H9 (cell line): Measurements from ENCODE around the gene MEPCE. TPM values are rescaled to one million over a fixed set of nuclear protein-coding genes. Genes with fewer than 3 reads are reported as not detected.

Source experiments
- DNase-seq: peaks from one replicate; pipeline ENCODE4 v3.0.0-alpha.2; 2017
- H2AFZ ChIP-seq: one replicate; pipeline ENCODE4 v1.6.1; 2013; ENCODE audit warnings: mild to moderate bottlenecking, low read length, control low read depth, moderate library complexity
- H2AK5ac ChIP-seq: 2 replicates; pipeline ENCODE4 v1.6.1; 2013; ENCODE audit warnings: low read length, control low read depth, mixed read lengths; ENCODE audit not compliant: insufficient read length
- H2BK120ac ChIP-seq: one replicate; pipeline ENCODE4 v1.6.1; 2013; ENCODE audit warnings: low read depth, mild to moderate bottlenecking, low read length, control low read depth, inconsistent platforms; ENCODE audit not compliant: poor library complexity, severe bottlenecking
- H2BK12ac ChIP-seq: 2 replicates; pipeline ENCODE4 v1.6.1; 2013; ENCODE audit warnings: low read length, control low read depth, mixed read lengths, low read depth; ENCODE audit not compliant: insufficient read length
- H2BK15ac ChIP-seq: 2 replicates; pipeline ENCODE4 v1.6.1; 2013; ENCODE audit warnings: low read depth, low read length, control low read depth
- H2BK20ac ChIP-seq: one replicate; pipeline ENCODE4 v1.6.1; 2013; ENCODE audit warnings: low read depth, mild to moderate bottlenecking, low read length, control low read depth, inconsistent platforms; ENCODE audit not compliant: poor library complexity, severe bottlenecking
- H2BK5ac ChIP-seq: 2 replicates; pipeline ENCODE4 v1.6.1; 2013; ENCODE audit warnings: low read length, control low read depth, mixed read lengths; ENCODE audit not compliant: insufficient read length
- H3K14ac ChIP-seq: 2 replicates; pipeline ENCODE4 v1.6.1; 2013; ENCODE audit warnings: low read length, control low read depth; ENCODE audit not compliant: insufficient read depth
- H3K18ac ChIP-seq: 2 replicates; pipeline ENCODE4 v1.6.1; 2013; ENCODE audit warnings: low read depth, mild to moderate bottlenecking, mixed read lengths, low read length, control low read depth; ENCODE audit not compliant: insufficient read length
- H3K23ac ChIP-seq: 2 replicates; pipeline ENCODE4 v1.6.1; 2013; ENCODE audit warnings: low read length, control low read depth, mixed read lengths, low read depth; ENCODE audit not compliant: insufficient read length
- H3K23me2 ChIP-seq: 2 replicates; pipeline ENCODE4 v1.6.1; 2013; ENCODE audit warnings: low read depth, mild to moderate bottlenecking, mixed read lengths, low read length, control low read depth; ENCODE audit not compliant: insufficient read length, poor library complexity, severe bottlenecking
- H3K27ac ChIP-seq: 2 replicates; pipeline ENCODE4 v1.5.1; 2013; ENCODE audit warnings: low read length, control low read depth, mixed read lengths, low read depth; ENCODE audit not compliant: insufficient read length
- H3K27me3 ChIP-seq: 2 replicates; pipeline ENCODE4 v1.6.1; 2013; ENCODE audit warnings: low read length, control low read depth, inconsistent platforms; ENCODE audit not compliant: insufficient read depth
- H3K4ac ChIP-seq: 2 replicates; pipeline ENCODE4 v1.6.1; 2013; ENCODE audit warnings: low read depth, mild to moderate bottlenecking, control low read depth, inconsistent platforms, low read length, moderate library complexity
- H3K4me1 ChIP-seq: 2 replicates; pipeline ENCODE4 v1.6.1; 2013; ENCODE audit warnings: low read length, control low read depth, inconsistent platforms; ENCODE audit not compliant: insufficient read depth
- H3K4me2 ChIP-seq: 2 replicates; pipeline ENCODE4 v1.6.1; 2013; ENCODE audit warnings: low read length, control low read depth, mixed read lengths; ENCODE audit not compliant: insufficient read length, insufficient read depth
- H3K56ac ChIP-seq: 2 replicates; pipeline ENCODE4 v1.6.1; 2013; ENCODE audit warnings: low read depth, mild to moderate bottlenecking, mixed read lengths, low read length, control low read depth; ENCODE audit not compliant: insufficient read length
- H3K79me1 ChIP-seq: 2 replicates; pipeline ENCODE4 v1.6.1; 2013; ENCODE audit warnings: low read depth, mild to moderate bottlenecking, moderate library complexity, low read length, control low read depth, inconsistent platforms; ENCODE audit not compliant: insufficient read depth, poor library complexity, severe bottlenecking
- H3K79me2 ChIP-seq: 2 replicates; pipeline ENCODE4 v1.6.1; 2013; ENCODE audit warnings: low read length, control low read depth, inconsistent platforms; ENCODE audit not compliant: insufficient read depth
- H3K9ac ChIP-seq: 2 replicates; pipeline ENCODE4 v1.6.1; 2013; ENCODE audit warnings: low read length, control low read depth, mixed read lengths; ENCODE audit not compliant: insufficient read length; ENCODE audit errors: extremely low read depth
- H3K9me3 ChIP-seq: one replicate; pipeline ENCODE4 v1.6.1; 2013; ENCODE audit warnings: low read depth, low read length, inconsistent platforms; ENCODE audit not compliant: control insufficient read depth
- H3T11ph ChIP-seq: one replicate; pipeline ENCODE4 v1.6.1; 2013; ENCODE audit warnings: mild to moderate bottlenecking, low read length, control low read depth, inconsistent platforms
- H4K20me1 ChIP-seq: one replicate; pipeline ENCODE4 v1.6.1; 2013; ENCODE audit not compliant: control insufficient read depth, insufficient read length, insufficient read depth
- H4K5ac ChIP-seq: 2 replicates; pipeline ENCODE4 v1.6.1; 2013; ENCODE audit warnings: low read depth, mild to moderate bottlenecking, mixed read lengths, low read length, control low read depth; ENCODE audit not compliant: insufficient read length
- H4K8ac ChIP-seq: replicated peaks from 2 replicates; pipeline ENCODE4 v1.6.1; 2013; ENCODE audit warnings: low read length, control low read depth, mixed read lengths, low read depth; ENCODE audit not compliant: insufficient read length
- H4K91ac ChIP-seq: 2 replicates; pipeline ENCODE4 v1.6.1; 2013; ENCODE audit warnings: low read depth, mild to moderate bottlenecking, moderate library complexity, mixed read lengths, low read length, control low read depth; ENCODE audit not compliant: insufficient read length
- H3K27ac Mint-ChIP-seq, 3 experiments: 2 replicates in 2 of 3; 3 replicates in 1 of 3; pipeline ENCODE4 v1.8.0; 2020 to 2021; ENCODE audit warnings: mixed read lengths in 3 of 3, mild to moderate bottlenecking in 1 of 3, moderate library complexity in 1 of 3
- H3K27me3 Mint-ChIP-seq: 2 replicates; pipeline ENCODE4 v1.8.0; 2021; ENCODE audit warnings: low read depth, mild to moderate bottlenecking, moderate library complexity, mixed read lengths
- H3K36me3 Mint-ChIP-seq, 3 experiments: 2 replicates in 2 of 3; 3 replicates in 1 of 3; pipeline ENCODE4 v1.8.0; 2020 to 2021; ENCODE audit warnings: low read depth in 3 of 3, mixed read lengths in 3 of 3; ENCODE audit not compliant: insufficient read depth in 1 of 3
- H3K4me1 Mint-ChIP-seq, 2 experiments: 2 replicates each; pipeline ENCODE4 v1.8.0; 2020; ENCODE audit warnings: mixed read lengths in 2 of 2
- H3K4me3 Mint-ChIP-seq, 2 experiments: 2 replicates in 1 of 2; 3 replicates in 1 of 2; pipeline ENCODE4 v1.8.0; 2020 to 2021; ENCODE audit warnings: mild to moderate bottlenecking in 2 of 2, mixed read lengths in 2 of 2, moderate library complexity in 1 of 2
- H3K9me3 Mint-ChIP-seq, 2 experiments: 2 replicates in 1 of 2; 3 replicates in 1 of 2; pipeline ENCODE4 v1.8.0; 2020; ENCODE audit warnings: mild to moderate bottlenecking in 2 of 2, mixed read lengths in 2 of 2, moderate library complexity in 1 of 2
- WGBS: extraction: QIAGEN DNeasy Blood & Tissue Kit; methylation state at CpG from one replicate; pipeline ENCODE4 v1.1.7; 2013; ENCODE audit warnings: missing lambda C conversion rate, low lambda C conversion rate, mixed read lengths; ENCODE audit not compliant: insufficient read length; ENCODE audit errors: extremely low coverage; 5-methylcytosine and 5-hydroxymethylcytosine counted together
- total RNA-seq: library from RNA; stranded (reverse); gene quantifications from 2 replicates; pipeline ENCODE4 v1.2.1, GENCODE V29; 2021
- TF ChIP-seq, protein P1 (sequence below): fragments of 200-600 bp; sonication (generic); conservative IDR thresholded peaks from 3 replicates; pipeline ENCODE4 v1.8.0; 2021; ENCODE audit warnings: antibody characterized with exemption, mild to moderate bottlenecking

MEPCE gene
- total RNA-seq, 1 experiment from 2014 or later, result 68.0 TPM

DNA sequence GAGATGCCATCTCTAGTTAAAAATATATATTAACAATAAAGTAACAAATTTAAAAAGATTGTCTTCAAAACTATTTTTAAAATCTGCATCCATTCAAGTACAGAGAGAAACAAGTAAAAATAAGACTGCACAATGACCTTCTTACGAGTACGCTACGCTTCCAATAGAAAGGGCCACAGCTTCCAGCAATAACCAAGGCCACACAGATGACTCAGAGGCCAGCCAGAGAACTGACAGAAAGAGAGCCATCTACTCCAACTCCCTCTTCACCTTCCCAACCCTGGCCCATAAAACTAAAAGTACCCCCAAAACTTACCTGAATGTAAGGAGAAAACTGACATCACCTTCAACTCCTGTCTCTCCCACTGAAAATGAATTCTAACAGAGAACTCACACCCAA, 29.6 kb upstream of the MEPCE start:
- H4K5ac ChIP-seq, result no peak overlapping the region
- H3K36me3 Mint-ChIP-seq, result no peaks in the 10 kb centered on the region
- no peak overlapping the region for H2BK120ac ChIP-seq
- no peak overlapping the region for H2AFZ ChIP-seq
- H2BK12ac ChIP-seq, result no peak overlapping the region
- no peaks in the 10 kb centered on the region for H3K79me2 ChIP-seq
- H3K56ac ChIP-seq, result no peak overlapping the region
- WGBS, result no CpG with 5 or more reads among the region's 3 CpGs
- no peak overlapping the region for H3K9ac ChIP-seq
- no peak overlapping the region for H4K8ac ChIP-seq
- no peak overlapping the region for H2BK15ac ChIP-seq
- H3K4me1 ChIP-seq, result no peaks in the 10 kb centered on the region
- no peak overlapping the region for H3K23ac ChIP-seq
- H3K4me1 Mint-ChIP-seq, result peaks cover 16 to 28% of the 10 kb centered on the region in 2 experiments
- H3K79me1 ChIP-seq, result no peaks in the 10 kb centered on the region
- H2AK5ac ChIP-seq, result no peak overlapping the region
- no peak overlapping the region for H3K27ac Mint-ChIP-seq
- H4K91ac ChIP-seq, result no peak overlapping the region
- no peak overlapping the region for H2BK5ac ChIP-seq
- H3K18ac ChIP-seq, result no peak overlapping the region
- no peak overlapping the region for H2BK20ac ChIP-seq
- no peak overlapping the region for H3T11ph ChIP-seq
- DNase-seq, result no peak
- peaks cover 2% of the 10 kb centered on the region for H3K23me2 ChIP-seq
- H3K9me3 Mint-ChIP-seq, result no peaks in the 10 kb centered on the region
- H3K14ac ChIP-seq, result no peak overlapping the region
- H3K27me3 ChIP-seq, result no peaks in the 10 kb centered on the region
- H3K27me3 Mint-ChIP-seq, result peaks cover 49% of the 10 kb centered on the region
- no peaks in the 10 kb centered on the region for H4K20me1 ChIP-seq
- TF ChIP-seq, protein P1, sequence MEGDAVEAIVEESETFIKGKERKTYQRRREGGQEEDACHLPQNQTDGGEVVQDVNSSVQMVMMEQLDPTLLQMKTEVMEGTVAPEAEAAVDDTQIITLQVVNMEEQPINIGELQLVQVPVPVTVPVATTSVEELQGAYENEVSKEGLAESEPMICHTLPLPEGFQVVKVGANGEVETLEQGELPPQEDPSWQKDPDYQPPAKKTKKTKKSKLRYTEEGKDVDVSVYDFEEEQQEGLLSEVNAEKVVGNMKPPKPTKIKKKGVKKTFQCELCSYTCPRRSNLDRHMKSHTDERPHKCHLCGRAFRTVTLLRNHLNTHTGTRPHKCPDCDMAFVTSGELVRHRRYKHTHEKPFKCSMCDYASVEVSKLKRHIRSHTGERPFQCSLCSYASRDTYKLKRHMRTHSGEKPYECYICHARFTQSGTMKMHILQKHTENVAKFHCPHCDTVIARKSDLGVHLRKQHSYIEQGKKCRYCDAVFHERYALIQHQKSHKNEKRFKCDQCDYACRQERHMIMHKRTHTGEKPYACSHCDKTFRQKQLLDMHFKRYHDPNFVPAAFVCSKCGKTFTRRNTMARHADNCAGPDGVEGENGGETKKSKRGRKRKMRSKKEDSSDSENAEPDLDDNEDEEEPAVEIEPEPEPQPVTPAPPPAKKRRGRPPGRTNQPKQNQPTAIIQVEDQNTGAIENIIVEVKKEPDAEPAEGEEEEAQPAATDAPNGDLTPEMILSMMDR, result no peak
- no peaks in the 10 kb centered on the region for H3K9me3 ChIP-seq
- no peak overlapping the region for H3K27ac ChIP-seq
- no peak overlapping the region for H3K4me3 Mint-ChIP-seq
- no peak overlapping the region for H3K4me2 ChIP-seq
- H3K4ac ChIP-seq, result no peak overlapping the region
